A549 (cell line): ENCODE results near the gene PRLR. TPM values are rescaled to one million over a fixed set of nuclear protein-coding genes. Genes with fewer than 3 reads are reported as not detected.

Experiments used
- ATAC-seq, 2 experiments: fragments of 200-7000 bp in 1 of 2; fragments of >200 bp in 1 of 2; cut with Nextera tagmentation in 1 of 2; cut with Tn5 transposase in 1 of 2; 3 replicates each; pipeline versions ENCODE4 v1.8.0 to v1.9.1; 2018 to 2020; ENCODE audit warnings: mild to moderate bottlenecking in 1 of 2, moderate library complexity in 1 of 2
- CTCF ChIA-PET: fragments of 300-600 bp; sonication (Branson Sonifier 250); formaldehyde crosslinking; extraction: SDS; loops from one replicate; lab custom pipeline; 2021; ENCODE audit warnings: antibody characterized with exemption, inconsistent platforms; lab: Yijun Ruan, JAX
- POLR2A ChIA-PET: fragments of 350-600 bp; formaldehyde crosslinking; extraction: SDS; loops from one replicate; lab custom pipeline; 2021; ENCODE audit warnings: antibody characterized with exemption, inconsistent platforms; lab: Yijun Ruan, JAX
- DNase-seq, 2 experiments: peaks; one replicate each; pipeline versions ENCODE4 v3.0.0 to v3.0.0-alpha.2; 2011 to 2016; ENCODE audit warnings: low read depth in 1 of 2, low spot score in 1 of 2
- FAIRE-seq: peaks from 2 replicates; lab custom pipeline; 2011; peaks lifted over from hg19 to GRCh38; lab: Jason Lieb, UNC
- H3K27ac ChIP-seq, 2 experiments: fragments of >200 bp; sonication (Bioruptor Twin); formaldehyde crosslinking; 3 replicates each; pipeline ENCODE4 v1.5.1; 2016 to 2017
- H3K4me1 ChIP-seq: fragments of >200 bp; sonication (Bioruptor Twin); formaldehyde crosslinking; 3 replicates; pipeline ENCODE4 v1.6.1; 2016
- H3K4me2 ChIP-seq: fragments of >200 bp; sonication (Bioruptor Twin); formaldehyde crosslinking; 3 replicates; pipeline ENCODE4 v1.6.1; 2016
- H3K4me3 ChIP-seq: fragments of >200 bp; sonication (Bioruptor Twin); formaldehyde crosslinking; 3 replicates; pipeline ENCODE4 v1.5.1; 2016
- H3K9me3 ChIP-seq: fragments of >200 bp; sonication (Bioruptor Twin); formaldehyde crosslinking; 3 replicates; pipeline ENCODE4 v1.6.1; 2016
- ATOH8 ChIP-seq: fragments of 250-450 bp; sonication (Bioruptor Pico); IDR thresholded peaks from 2 replicates; pipeline ENCODE4 v1.5.0; 2020; ENCODE audit warnings: low read depth, mild to moderate bottlenecking, moderate library complexity
- BCL3 ChIP-seq: fragments of >200 bp; sonication (Bioruptor Twin); formaldehyde crosslinking; IDR thresholded peaks from 3 replicates; pipeline ENCODE4 v1.6.1; 2016
- CHD2 ChIP-seq: fragments of 150-350 bp; IDR thresholded peaks from 2 replicates; pipeline ENCODE4 v1.6.1; 2014; ENCODE audit warnings: low read length; ENCODE audit not compliant: partially characterized antibody
- EHF ChIP-seq: fragments of 250-450 bp; sonication (Bioruptor Pico); IDR thresholded peaks from 2 replicates; pipeline ENCODE4 v1.5.0; 2020; ENCODE audit warnings: mild to moderate bottlenecking
- EP300 ChIP-seq, 2 experiments: fragments of >200 bp; sonication (Bioruptor Twin); formaldehyde crosslinking; IDR thresholded peaks; 2 replicates in 1 of 2; 3 replicates in 1 of 2; pipeline ENCODE4 v1.6.1; 2016 to 2017
- FOSB ChIP-seq: fragments of 250-450 bp; sonication (Bioruptor Pico); IDR thresholded peaks from 2 replicates; pipeline ENCODE4 v1.5.0; 2020; ENCODE audit warnings: mild to moderate bottlenecking, moderate library complexity
- FOXS1 ChIP-seq: fragments of 250-450 bp; sonication (Bioruptor Pico); IDR thresholded peaks from 2 replicates; pipeline ENCODE4 v1.5.0; 2020; ENCODE audit warnings: mild to moderate bottlenecking, moderate library complexity
- HDAC2 ChIP-seq: fragments of 200-600 bp; sonication (generic); IDR thresholded peaks from 2 replicates; pipeline ENCODE4 v1.6.1; 2016
- HEYL ChIP-seq: fragments of 250-450 bp; sonication (Bioruptor Pico); IDR thresholded peaks from 2 replicates; pipeline ENCODE4 v1.8.0; 2021; ENCODE audit warnings: mild to moderate bottlenecking, moderate library complexity
- HOXB13 ChIP-seq: fragments of 250-450 bp; sonication (Bioruptor Pico); IDR thresholded peaks from 2 replicates; pipeline ENCODE4 v1.5.0; 2020; ENCODE audit warnings: low read depth, mild to moderate bottlenecking, moderate library complexity
- MAFK ChIP-seq: fragments of 450-650 bp; IDR thresholded peaks from 2 replicates; pipeline ENCODE4 v1.6.1; 2014; ENCODE audit not compliant: partially characterized antibody
- MAX ChIP-seq: IDR thresholded peaks from 2 replicates; pipeline ENCODE4 v1.6.1; 2012
- MAZ ChIP-seq: fragments of 150-350 bp; IDR thresholded peaks from 2 replicates; pipeline ENCODE4 v1.6.1; 2014; ENCODE audit warnings: antibody characterized with exemption, low read depth, low read length, borderline replicate concordance
- NFE2L2 ChIP-seq: fragments of 150-350 bp; conservative IDR thresholded peaks from 2 replicates; pipeline ENCODE4 v1.6.1; 2014; ENCODE audit warnings: low read length
- NPAS2 ChIP-seq: fragments of 250-450 bp; sonication (Bioruptor Pico); IDR thresholded peaks from 2 replicates; pipeline ENCODE4 v1.8.0; 2022; ENCODE audit warnings: mild to moderate bottlenecking, moderate library complexity, borderline replicate concordance
- PHF8 ChIP-seq: fragments of 200-600 bp; sonication (generic); IDR thresholded peaks from 2 replicates; pipeline ENCODE4 v1.6.1; 2016; ENCODE audit warnings: low read depth, mild to moderate bottlenecking, antibody characterized with exemption, moderate library complexity, borderline replicate concordance
- POLR2A ChIP-seq: IDR thresholded peaks from 2 replicates; pipeline ENCODE4 v1.6.1; 2012; ENCODE audit warnings: mild to moderate bottlenecking, low read length
- POLR2AphosphoS2 ChIP-seq: conservative IDR thresholded peaks from 2 replicates; pipeline ENCODE4 v1.6.1; 2012; ENCODE audit warnings: low read length, improper control_type of control experiment, inconsistent platforms
- RAD21 ChIP-seq, 2 experiments: fragments of >200 bp in 1 of 2; sonication (Bioruptor Twin) in 1 of 2; formaldehyde crosslinking in 1 of 2; IDR thresholded peaks in 1 of 2; conservative IDR thresholded peaks in 1 of 2; 2 replicates in 1 of 2; 3 replicates in 1 of 2; pipeline ENCODE4 v1.6.1; 2012 to 2018; ENCODE audit warnings: inconsistent platforms in 1 of 2
- RARB ChIP-seq: fragments of 250-450 bp; sonication (Bioruptor Pico); IDR thresholded peaks from 2 replicates; pipeline ENCODE4 v1.8.0; 2021; ENCODE audit warnings: mild to moderate bottlenecking, moderate library complexity
- RFX5 ChIP-seq: fragments of 450-650 bp; IDR thresholded peaks from 2 replicates; pipeline ENCODE4 v1.7.1; 2014; ENCODE audit warnings: antibody characterized with exemption, mild to moderate bottlenecking, moderate library complexity
- RNF2 ChIP-seq: fragments of 200-600 bp; sonication (generic); IDR thresholded peaks from 2 replicates; pipeline ENCODE4 v1.6.1; 2016; ENCODE audit warnings: low read depth, mild to moderate bottlenecking, antibody characterized with exemption, moderate library complexity, borderline replicate concordance
- ZC3H11A ChIP-seq: fragments of 450-650 bp; IDR thresholded peaks from 2 replicates; pipeline ENCODE4 v1.6.1; 2014; ENCODE audit warnings: antibody characterized with exemption, mild to moderate bottlenecking
- ZFP36 ChIP-seq: fragments of 450-650 bp; IDR thresholded peaks from 2 replicates; pipeline ENCODE4 v1.6.1; 2014; ENCODE audit warnings: borderline replicate concordance; ENCODE audit not compliant: partially characterized antibody
- ZNF302 ChIP-seq: fragments of 250-450 bp; sonication (Bioruptor Pico); IDR thresholded peaks from 2 replicates; pipeline ENCODE4 v1.9.0; 2021; ENCODE audit warnings: inconsistent platforms, mild to moderate bottlenecking, moderate library complexity
- ZSCAN20 ChIP-seq: fragments of 250-450 bp; sonication (Bioruptor Pico); IDR thresholded peaks from 2 replicates; pipeline ENCODE4 v1.8.0; 2022; ENCODE audit warnings: mild to moderate bottlenecking, moderate library complexity
- WGBS: methylation state at CpG from one replicate; pipeline ENCODE4 v1.1.6; 2017; ENCODE audit errors: missing lambda C conversion rate; 5-methylcytosine and 5-hydroxymethylcytosine counted together
- polyA plus RNA-seq, 4 experiments: library from polyadenylated mRNA; depleted of rRNA in 3 of 4; stranded (reverse); fragments of >200 nt; fragmentation: RNase III in 1 of 4; extraction: RNeasy Plus Mini Kit Qiagen cat#74134 plus additional on column Dnase treatment in 1 of 4; gene quantifications; 2 replicates in 3 of 4; 3 replicates in 1 of 4; pipeline ENCODE4 v1.2.3, GENCODE V29; 2011 to 2017
- TF ChIP-seq, protein P1 (sequence below): fragments of >200 bp; sonication (Bioruptor Twin); formaldehyde crosslinking; IDR thresholded peaks from 3 replicates; pipeline ENCODE4 v1.5.1; 2016
- TF ChIP-seq, protein P2 (sequence below): fragments of 450-650 bp; IDR thresholded peaks from 2 replicates; pipeline ENCODE4 v1.6.1; 2014; ENCODE audit warnings: antibody characterized with exemption

The PRLR gene
- polyA plus RNA-seq, 2 of the 4 experiments (the other 2 are of a cell fraction): 0.09 TPM; not detected in 1

GRCh38 chr5:35145012-35145411 lies 85.3 kb downstream of the PRLR start:
- DNase-seq (no peak), FAIRE-seq (no peak)
- POLR2A ChIA-PET: no interaction called here
- no peak overlapping the region for H3K4me2 ChIP-seq
- no peaks in the 10 kb centered on the region for H3K9me3 ChIP-seq
- no peak overlapping the region for H3K4me3 ChIP-seq
- 42% methylated on average over 5 of the region's 5 CpGs for WGBS
- CTCF ChIA-PET: no interaction called here
- H3K27ac ChIP-seq: no peak overlapping the region
- no peaks in the 10 kb centered on the region for H3K4me1 ChIP-seq
- TF ChIP-seq HDAC2: no peak
- TF ChIP-seq PHF8: no peak
- TF ChIP-seq ZC3H11A: no peak
- no peak for TF ChIP-seq ZNF302 (CRISPR knock-in tag)
- no peak for TF ChIP-seq EP300 (IDR thresholded peaks at IDR 0.05)
- no peak for TF ChIP-seq FOXS1 (CRISPR knock-in tag)
- no peak for TF ChIP-seq EHF (CRISPR knock-in tag)
- TF ChIP-seq POLR2AphosphoS2: no peak
- no peak for TF ChIP-seq RNF2
- TF ChIP-seq HEYL (CRISPR knock-in tag): no peak
- TF ChIP-seq NFE2L2: no peak
- no peak for TF ChIP-seq NPAS2 (CRISPR knock-in tag)
- no peak for TF ChIP-seq ATOH8 (CRISPR knock-in tag)
- TF ChIP-seq, all 56 proteins: peak for 0
- no peak for ATAC-seq

DNA sequence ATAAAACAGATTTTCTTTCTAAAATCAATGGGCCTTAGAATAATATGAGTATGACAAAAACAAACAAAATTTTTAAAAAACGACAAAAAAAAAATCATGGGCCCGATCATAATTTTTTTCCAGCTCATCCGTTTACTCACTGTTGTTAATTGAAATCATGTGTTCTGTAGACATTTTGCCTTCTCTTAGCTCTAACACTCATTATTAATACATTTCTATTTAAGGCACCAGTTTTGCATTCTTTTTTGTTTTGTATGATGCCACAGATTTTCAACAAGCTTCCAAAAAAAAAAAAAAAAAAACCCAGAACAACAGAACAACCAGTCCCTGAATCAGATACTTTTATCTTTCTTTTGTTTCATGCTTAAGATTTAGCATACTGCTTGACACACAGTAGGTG lies 86.4 kb downstream of the PRLR start:
- no peaks in the 10 kb centered on the region for H3K4me1 ChIP-seq
- 46% methylated on average over 3 of the region's 3 CpGs for WGBS
- H3K4me2 ChIP-seq: no peak overlapping the region
- no peak overlapping the region for H3K4me3 ChIP-seq
- CTCF ChIA-PET: no interaction called here
- DNase-seq (no peak), FAIRE-seq (no peak), ATAC-seq (no peak)
- H3K27ac ChIP-seq: no peak overlapping the region
- POLR2A ChIA-PET: no interaction called here
- TF ChIP-seq FOXS1 (CRISPR knock-in tag): no peak
- no peak for TF ChIP-seq MAX
- TF ChIP-seq ZNF302 (CRISPR knock-in tag): no peak
- TF ChIP-seq BCL3: no peak
- TF ChIP-seq HOXB13 (CRISPR knock-in tag): no peak
- no peak for TF ChIP-seq ZC3H11A
- TF ChIP-seq ZFP36: no peak
- TF ChIP-seq MAFK: no peak
- TF ChIP-seq RFX5: no peak
- TF ChIP-seq FOSB (CRISPR knock-in tag): no peak
- TF ChIP-seq ZSCAN20: no peak
- no peak for TF ChIP-seq MAZ
- TF ChIP-seq, protein P1, sequence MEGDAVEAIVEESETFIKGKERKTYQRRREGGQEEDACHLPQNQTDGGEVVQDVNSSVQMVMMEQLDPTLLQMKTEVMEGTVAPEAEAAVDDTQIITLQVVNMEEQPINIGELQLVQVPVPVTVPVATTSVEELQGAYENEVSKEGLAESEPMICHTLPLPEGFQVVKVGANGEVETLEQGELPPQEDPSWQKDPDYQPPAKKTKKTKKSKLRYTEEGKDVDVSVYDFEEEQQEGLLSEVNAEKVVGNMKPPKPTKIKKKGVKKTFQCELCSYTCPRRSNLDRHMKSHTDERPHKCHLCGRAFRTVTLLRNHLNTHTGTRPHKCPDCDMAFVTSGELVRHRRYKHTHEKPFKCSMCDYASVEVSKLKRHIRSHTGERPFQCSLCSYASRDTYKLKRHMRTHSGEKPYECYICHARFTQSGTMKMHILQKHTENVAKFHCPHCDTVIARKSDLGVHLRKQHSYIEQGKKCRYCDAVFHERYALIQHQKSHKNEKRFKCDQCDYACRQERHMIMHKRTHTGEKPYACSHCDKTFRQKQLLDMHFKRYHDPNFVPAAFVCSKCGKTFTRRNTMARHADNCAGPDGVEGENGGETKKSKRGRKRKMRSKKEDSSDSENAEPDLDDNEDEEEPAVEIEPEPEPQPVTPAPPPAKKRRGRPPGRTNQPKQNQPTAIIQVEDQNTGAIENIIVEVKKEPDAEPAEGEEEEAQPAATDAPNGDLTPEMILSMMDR: no peak
- TF ChIP-seq RAD21 (conservative IDR thresholded peaks at IDR 0.05 in 1 of 2, IDR thresholded peaks at IDR 0.05 in 1 of 2): no peak
- TF ChIP-seq, protein P2, sequence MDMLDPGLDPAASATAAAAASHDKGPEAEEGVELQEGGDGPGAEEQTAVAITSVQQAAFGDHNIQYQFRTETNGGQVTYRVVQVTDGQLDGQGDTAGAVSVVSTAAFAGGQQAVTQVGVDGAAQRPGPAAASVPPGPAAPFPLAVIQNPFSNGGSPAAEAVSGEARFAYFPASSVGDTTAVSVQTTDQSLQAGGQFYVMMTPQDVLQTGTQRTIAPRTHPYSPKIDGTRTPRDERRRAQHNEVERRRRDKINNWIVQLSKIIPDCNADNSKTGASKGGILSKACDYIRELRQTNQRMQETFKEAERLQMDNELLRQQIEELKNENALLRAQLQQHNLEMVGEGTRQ: no peak
- TF ChIP-seq POLR2A: no peak
- TF ChIP-seq CHD2: no peak
- no peak for TF ChIP-seq HEYL (CRISPR knock-in tag)
- TF ChIP-seq RARB (CRISPR knock-in tag): no peak
- no peaks in the 10 kb centered on the region for H3K9me3 ChIP-seq
